Vagina (tissue), 2 donors: ENCODE results near the gene FNDC7. TPM values are rescaled to one million over a fixed set of nuclear protein-coding genes. Genes with fewer than 3 reads are reported as not detected.
"Not testable (repeated sequence)": the region's sequence is repeated elsewhere in the genome, so short reads cannot be mapped to it uniquely, and the experiment has no call there.

Experiments used
- DNase-seq, 2 donors: peaks; one replicate each; pipeline ENCODE4 v3.0.0-alpha.2; 2017; ENCODE audit errors: extremely low spot score in 2 of 2
- H3K27ac ChIP-seq: fragments of 200-600 bp; sonication (generic); one replicate; pipeline ENCODE4 v1.5.1; 2019
- H3K27me3 ChIP-seq: fragments of 200-600 bp; sonication (generic); one replicate; pipeline ENCODE4 v1.5.1; 2019
- H3K36me3 ChIP-seq, 2 donors: fragments of 200-600 bp; sonication (generic); one replicate each; pipeline ENCODE4 v1.5.1; 2017 to 2019
- H3K4me1 ChIP-seq: fragments of 200-600 bp; sonication (generic); one replicate; pipeline ENCODE4 v1.5.1; 2019
- H3K4me3 ChIP-seq, 2 donors: fragments of 200-600 bp; sonication (generic); 1 replicate in 1 of 2; 2 replicates in 1 of 2; pipeline ENCODE4 v1.5.1; 2016 to 2019
- H3K9me3 ChIP-seq: fragments of 200-600 bp; sonication (generic); one replicate; pipeline ENCODE4 v1.5.1; 2019
- CTCF ChIP-seq, 3 experiments: fragments of 450-650 bp in 2 of 3; fragments of 200-600 bp in 1 of 3; sonication (generic) in 1 of 3; IDR thresholded peaks; one replicate each; pipeline ENCODE4 v1.5.1; 2017 to 2019; ENCODE audit warnings: antibody characterized with exemption in 3 of 3, mild to moderate bottlenecking in 2 of 3, moderate library complexity in 2 of 3
- POLR2A ChIP-seq, 2 donors: fragments of 450-650 bp; IDR thresholded peaks; one replicate each; pipeline ENCODE4 v1.6.1; 2017; ENCODE audit warnings: antibody characterized with exemption in 2 of 2, mild to moderate bottlenecking in 2 of 2, moderate library complexity in 2 of 2
- POLR2AphosphoS5 ChIP-seq, 2 donors: sonication (generic); formaldehyde crosslinking; IDR thresholded peaks; one replicate each; pipeline ENCODE4 v1.9.0; 2017; ENCODE audit warnings: antibody characterized with exemption in 2 of 2, mild to moderate bottlenecking in 2 of 2, low read depth in 1 of 2; ENCODE audit not compliant: insufficient read depth in 1 of 2
- intact Hi-C: fragments of 100-400 bp; cut with DNase I; formaldehyde crosslinking; loops from one replicate; pipeline ENCODE4 v1.15.1; 2023
- total RNA-seq: library from RNA; depleted of rRNA; stranded (reverse); fragments of >200 nt; gene quantifications from one replicate; pipeline ENCODE4 v1.2.3, GENCODE V29; 2016

The FNDC7 gene
- not detected for total RNA-seq

- Histone ChIP-seq H3K4me3 (no peak within 1 kb of the TSS), H3K27me3 (no peaks in the 10 kb centered on the region), H3K27ac (no peak within 1 kb of the TSS), H3K36me3 (no peaks in the 10 kb centered on the region), H3K4me1 (no peaks in the 10 kb centered on the region), H3K9me3 (no peaks in the 10 kb centered on the region)
- intact Hi-C loops, result no loop called here
- DNase-seq, result no peak
- no peak for TF ChIP-seq POLR2A (IDR thresholded peaks at IDR 0.05)
- TF ChIP-seq CTCF (IDR thresholded peaks at IDR 0.05), result no peak
- TF ChIP-seq POLR2AphosphoS5 (IDR thresholded peaks at IDR 0.05; ENCODE audit: insufficient read depth in 1 of 2, low read depth in 1 of 2), result no peak
Observed at GRCh38 chr1:108712606-108713150, at the start of gene FNDC7. TSS of gene FNDC7 (plus strand) at chr1:108712908. CDS start at chr1:108712934, 26 bp downstream.

GRCh38 chr1:108663074-108663473 lies 49.6 kb upstream of the FNDC7 start:
- no peaks in the 10 kb centered on the region for H3K27me3 ChIP-seq
- H3K4me3 ChIP-seq, result no peak overlapping the region
- no peak for DNase-seq
- peaks cover 4% of the 10 kb centered on the region for H3K4me1 ChIP-seq
- no peaks in the 10 kb centered on the region for H3K36me3 ChIP-seq
- TF ChIP-seq CTCF (IDR thresholded peaks at IDR 0.05) (no peak), POLR2AphosphoS5 (IDR thresholded peaks at IDR 0.05; ENCODE audit: insufficient read depth in 1 of 2, low read depth in 1 of 2) (no peak), POLR2A (IDR thresholded peaks at IDR 0.05) (no peak)
- no peaks in the 10 kb centered on the region for H3K9me3 ChIP-seq
- intact Hi-C loops, result loop anchor here (5.0 kb wide), 1 partner anchor 101 kb away; the partner anchor contains the start of gene EEIG2
- H3K27ac ChIP-seq, result no peak overlapping the region

- Histone ChIP-seq H3K27me3 (no peaks in the 10 kb centered on the region), H3K4me3 (no peak overlapping the region), H3K9me3 (no peaks in the 10 kb centered on the region), H3K4me1 (peaks cover 4% of the 10 kb centered on the region), H3K36me3 (no peaks in the 10 kb centered on the region), H3K27ac (no peak overlapping the region)
- intact Hi-C loops, result loop anchor here (5.0 kb wide), 1 partner anchor 102 kb away; the partner anchor contains the start of gene EEIG2
- TF ChIP-seq POLR2A (IDR thresholded peaks at IDR 0.05) (no peak), POLR2AphosphoS5 (IDR thresholded peaks at IDR 0.05; ENCODE audit: insufficient read depth in 1 of 2, low read depth in 1 of 2) (no peak), CTCF (IDR thresholded peaks at IDR 0.05) (no peak)
- no peak for DNase-seq
Observed at GRCh38 chr1:108664481-108664880, 48.2 kb upstream of the FNDC7 start.

- no peaks in the 10 kb centered on the region for H3K36me3 ChIP-seq
- H3K27ac ChIP-seq, result no peak overlapping the region
- no peak overlapping the region for H3K4me3 ChIP-seq
- H3K27me3 ChIP-seq, result no peaks in the 10 kb centered on the region
- H3K9me3 ChIP-seq, result no peaks in the 10 kb centered on the region
- H3K4me1 ChIP-seq, result peaks cover 4% of the 10 kb centered on the region
- no peak for TF ChIP-seq POLR2A (IDR thresholded peaks at IDR 0.05)
- TF ChIP-seq CTCF (IDR thresholded peaks at IDR 0.05), result no peak
- no peak for TF ChIP-seq POLR2AphosphoS5 (IDR thresholded peaks at IDR 0.05; ENCODE audit: insufficient read depth in 1 of 2, low read depth in 1 of 2)
- intact Hi-C loops, result no loop called here
- DNase-seq, result no peak
Observed at GRCh38 chr1:108665067-108665466, 47.6 kb upstream of the FNDC7 start.

GRCh38 chr1:108665771-108666170 lies 46.9 kb upstream of the FNDC7 start:
- TF ChIP-seq POLR2A (IDR thresholded peaks at IDR 0.05) (no peak), CTCF (IDR thresholded peaks at IDR 0.05) (no peak), POLR2AphosphoS5 (IDR thresholded peaks at IDR 0.05; ENCODE audit: insufficient read depth in 1 of 2, low read depth in 1 of 2) (no peak)
- intact Hi-C loops, result no loop called here
- no peaks in the 10 kb centered on the region for H3K9me3 ChIP-seq
- H3K36me3 ChIP-seq, result no peaks in the 10 kb centered on the region
- H3K4me1 ChIP-seq, result peaks cover 4% of the 10 kb centered on the region
- no peak overlapping the region for H3K4me3 ChIP-seq
- no peaks in the 10 kb centered on the region for H3K27me3 ChIP-seq
- H3K27ac ChIP-seq, result no peak overlapping the region
- no peak for DNase-seq

GRCh38 chr1:108667422-108667821 lies 45.3 kb upstream of the FNDC7 start:
- H3K27ac ChIP-seq, H3K9me3 ChIP-seq, H3K36me3 ChIP-seq, H3K27me3 ChIP-seq, intact Hi-C loops, H3K4me1 ChIP-seq, DNase-seq, H3K4me3 ChIP-seq: not testable (repeated sequence)
